Stimulated activated CD8-positive, alpha-beta memory T cell treated with anti-CD3 and anti-CD28 coated beads, Interleukin-2, amount 100 ng/mL, for 1 hour (primary cell): ENCODE data around the gene MEG3.
"Not testable (repeated sequence)": the region's sequence is repeated elsewhere in the genome, so short reads cannot be mapped to it uniquely, and the experiment has no call there.

Experiments
- DNase-seq, 2 donors: peaks; one replicate each; pipeline ENCODE4 v3.0.0-alpha.2; 2020; ENCODE audit warnings: low read depth in 2 of 2

The MEG3 gene

GRCh38 chr14:100815478-100816285, 10.2 kb upstream of the MEG3 start:
- no peak for DNase-seq

- DNase-seq, result no peak
Measured at GRCh38 chr14:100816286-100816949, 9.5 kb upstream of the MEG3 start.

GRCh38 chr14:100816950-100817901, 8.7 kb upstream of the MEG3 start:
- no peak for DNase-seq

- DNase-seq, result no peak
Measured at GRCh38 chr14:100818221-100818699, 7.7 kb upstream of the MEG3 start.

GRCh38 chr14:100818923-100819322, 7.0 kb upstream of the MEG3 start:
- DNase-seq, result not testable (repeated sequence)

- DNase-seq, result no peak
Measured at GRCh38 chr14:100819453-100819828, 6.5 kb upstream of the MEG3 start.

- DNase-seq, result no peak
Measured at GRCh38 chr14:100819829-100820475, 6.0 kb upstream of the MEG3 start.

- DNase-seq, result no peak
Measured at GRCh38 chr14:100820957-100821356, 5.0 kb upstream of the MEG3 start.

- DNase-seq, result no peak
Measured at GRCh38 chr14:100822013-100822412, 3.9 kb upstream of the MEG3 start.

- DNase-seq, result no peak
Measured at GRCh38 chr14:100822532-100823296, 3.2 kb upstream of the MEG3 start.

GRCh38 chr14:100823413-100824080, 2.4 kb upstream of the MEG3 start:
- no peak for DNase-seq

GRCh38 chr14:100824091-100824551, 1.8 kb upstream of the MEG3 start:
- DNase-seq, result no peak

GRCh38 chr14:100824901-100825712, 811 bp upstream of the MEG3 start:
- no peak for DNase-seq

GRCh38 chr14:100826391-100827100, 628 bp downstream of the MEG3 start:
- DNase-seq, result no peak

- no peak for DNase-seq
Measured at GRCh38 chr14:100827101-100828021, 1.4 kb downstream of the MEG3 start.

- DNase-seq, result no peak
Measured at GRCh38 chr14:100828031-100828769, 2.3 kb downstream of the MEG3 start.

- no peak for DNase-seq
Measured at GRCh38 chr14:100830681-100831080, 4.8 kb downstream of the MEG3 start.
